WTC11 (cell line): ENCODE data around the gene CTIF. TPM values are rescaled to one million over a fixed set of nuclear protein-coding genes. Genes with fewer than 3 reads are reported as not detected.

Source experiments
- ATAC-seq: fragments of 200-7000 bp; cut with Tn5 transposase; 2 replicates; pipeline ENCODE4 v1.10.0; 2021; ENCODE audit warnings: mild to moderate bottlenecking, moderate library complexity
- CTCF ChIA-PET: fragments of 300-600 bp; sonication (Branson Sonifier 250); formaldehyde crosslinking; loops from one replicate; lab custom pipeline; 2021; ENCODE audit warnings: antibody characterized with exemption; lab: Charles Lee
- POLR2A ChIA-PET: fragments of 350-600 bp; sonication (Branson Sonifier 250); formaldehyde crosslinking; loops from one replicate; lab custom pipeline; 2021; ENCODE audit warnings: antibody characterized with exemption; lab: Charles Lee
- DNase-seq: peaks from one replicate; pipeline ENCODE4 v3.0.0; 2021; ENCODE audit warnings: low spot score
- H3K27ac Mint-ChIP-seq: 2 replicates; pipeline ENCODE4 v1.8.0; 2021; ENCODE audit warnings: mixed read lengths
- H3K27me3 Mint-ChIP-seq: 2 replicates; pipeline ENCODE4 v1.8.0; 2021; ENCODE audit warnings: low read depth, mild to moderate bottlenecking, moderate library complexity, mixed read lengths
- H3K36me3 Mint-ChIP-seq: 2 replicates; pipeline ENCODE4 v1.8.0; 2021; ENCODE audit warnings: mixed read lengths
- H3K4me1 Mint-ChIP-seq: 2 replicates; pipeline ENCODE4 v1.8.0; 2022; ENCODE audit warnings: mixed read lengths
- H3K4me3 Mint-ChIP-seq: 2 replicates; pipeline ENCODE4 v1.8.0; 2021; ENCODE audit warnings: mild to moderate bottlenecking, moderate library complexity, mixed read lengths
- H3K9me3 Mint-ChIP-seq: 2 replicates; pipeline ENCODE4 v1.8.0; 2021; ENCODE audit warnings: mixed read lengths
- FOXP1 ChIP-seq: sonication (generic); formaldehyde crosslinking; IDR thresholded peaks from 2 replicates; pipeline ENCODE4 v1.8.0; 2022; ENCODE audit warnings: missing genetic modification reagents, mild to moderate bottlenecking, moderate library complexity, borderline replicate concordance
- HMGA2 ChIP-seq: fragments of 250-450 bp; sonication (Bioruptor Pico); IDR thresholded peaks from 2 replicates; pipeline ENCODE4 v1.4.0; 2021; ENCODE audit warnings: mild to moderate bottlenecking, moderate library complexity
- IRF2 ChIP-seq: sonication (generic); formaldehyde crosslinking; IDR thresholded peaks from 2 replicates; pipeline ENCODE4 v1.8.0; 2022; ENCODE audit warnings: low read depth, missing genetic modification reagents, borderline replicate concordance
- JUN ChIP-seq: sonication (generic); formaldehyde crosslinking; IDR thresholded peaks from 2 replicates; pipeline ENCODE4 v1.8.0; 2023; ENCODE audit warnings: mild to moderate bottlenecking, missing genetic modification reagents
- KAT7 ChIP-seq: sonication (generic); formaldehyde crosslinking; IDR thresholded peaks from 2 replicates; pipeline ENCODE4 v1.8.1; 2023; ENCODE audit warnings: missing genetic modification reagents, mild to moderate bottlenecking, borderline replicate concordance
- NFYB ChIP-seq: sonication (generic); formaldehyde crosslinking; conservative IDR thresholded peaks from 2 replicates; pipeline ENCODE4 v1.8.0; 2022; ENCODE audit warnings: low read depth, missing genetic modification reagents
- RORB ChIP-seq: fragments of 250-450 bp; sonication (Bioruptor Pico); IDR thresholded peaks from 2 replicates; pipeline ENCODE4 v1.9.0; 2021; ENCODE audit warnings: mild to moderate bottlenecking
- SMAD3 ChIP-seq: sonication (generic); formaldehyde crosslinking; IDR thresholded peaks from 2 replicates; pipeline ENCODE4 v1.8.0; 2022; ENCODE audit warnings: missing genetic modification reagents, mild to moderate bottlenecking, borderline replicate concordance
- SP1 ChIP-seq: sonication (generic); formaldehyde crosslinking; conservative IDR thresholded peaks from 2 replicates; pipeline ENCODE4 v1.8.1; 2022; ENCODE audit warnings: missing genetic modification reagents
- ZNF317 ChIP-seq: sonication (generic); formaldehyde crosslinking; IDR thresholded peaks from 2 replicates; pipeline ENCODE4 v1.8.1; 2023; ENCODE audit warnings: low read depth, mild to moderate bottlenecking, moderate library complexity, missing genetic modification reagents, borderline replicate concordance
- total RNA-seq: library from RNA; stranded (reverse); gene quantifications from 3 replicates; pipeline ENCODE4 v1.2.3, GENCODE V29; 2021
- TF ChIP-seq, protein P1 (sequence below): fragments of 250-450 bp; sonication (Bioruptor Pico); IDR thresholded peaks from 2 replicates; pipeline ENCODE4 v1.9.0; 2021; ENCODE audit warnings: mild to moderate bottlenecking
- TF ChIP-seq, protein P2 (sequence below): sonication (generic); formaldehyde crosslinking; IDR thresholded peaks from 2 replicates; pipeline ENCODE4 v1.8.1; 2023; ENCODE audit warnings: mild to moderate bottlenecking, missing genetic modification reagents, moderate library complexity
- TF ChIP-seq, protein P3 (sequence below): sonication (generic); formaldehyde crosslinking; IDR thresholded peaks from 2 replicates; pipeline ENCODE4 v1.8.0; 2022; ENCODE audit warnings: mild to moderate bottlenecking, missing genetic modification reagents
- TF ChIP-seq, protein P4 (sequence below): sonication (generic); formaldehyde crosslinking; IDR thresholded peaks from 2 replicates; pipeline ENCODE4 v1.8.1; 2023; ENCODE audit warnings: mild to moderate bottlenecking, missing genetic modification reagents, borderline replicate concordance
- TF ChIP-seq, protein P5 (sequence below): sonication (generic); formaldehyde crosslinking; conservative IDR thresholded peaks from 2 replicates; pipeline ENCODE4 v1.8.1; 2022; ENCODE audit warnings: mild to moderate bottlenecking, missing genetic modification reagents
- TF ChIP-seq, protein P6 (sequence below): sonication (generic); formaldehyde crosslinking; IDR thresholded peaks from 2 replicates; pipeline ENCODE4 v1.8.0; 2022; ENCODE audit warnings: mild to moderate bottlenecking, missing genetic modification reagents
- TF ChIP-seq, protein P7 (sequence below): sonication (generic); formaldehyde crosslinking; IDR thresholded peaks from 2 replicates; pipeline ENCODE4 v1.8.0; 2023; ENCODE audit warnings: mild to moderate bottlenecking, missing genetic modification reagents
- TF ChIP-seq, protein P8 (sequence below): fragments of 200-600 bp; IDR thresholded peaks from 2 replicates; pipeline ENCODE4 v1.8.0; 2022; ENCODE audit warnings: antibody characterized with exemption
- TF ChIP-seq, protein P9 (sequence below): fragments of 250-450 bp; sonication (Bioruptor Pico); IDR thresholded peaks from 2 replicates; pipeline ENCODE4 v1.9.0; 2021; ENCODE audit warnings: mild to moderate bottlenecking

Gene CTIF
- total RNA-seq, 1 experiment from 2014 or later, result 28.5 TPM

DNA sequence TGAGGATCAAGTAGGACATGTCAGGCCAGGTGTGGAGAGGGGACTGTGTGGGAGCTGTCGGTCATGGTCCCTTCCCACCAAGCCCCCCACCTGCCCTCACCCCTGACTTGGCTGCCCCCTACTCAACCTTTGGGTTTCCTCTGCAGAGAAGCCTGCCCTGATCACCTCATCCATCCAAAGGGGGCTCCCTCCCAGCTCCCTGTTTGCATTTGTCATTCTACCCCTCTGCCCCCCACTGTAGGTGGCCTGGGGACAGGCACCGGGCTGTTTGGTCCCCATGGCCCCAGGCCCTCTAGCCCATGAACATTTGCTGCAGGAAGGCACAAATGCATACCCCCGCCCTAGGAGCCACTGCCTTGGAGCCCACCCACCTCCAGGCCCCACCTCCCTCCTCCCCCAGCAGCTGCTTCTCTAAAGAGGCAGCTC, 296.9 kb downstream of the CTIF start (continued):
- TF ChIP-seq SP1 (CRISPR knock-in tag), result no peak
- TF ChIP-seq, protein P1, sequence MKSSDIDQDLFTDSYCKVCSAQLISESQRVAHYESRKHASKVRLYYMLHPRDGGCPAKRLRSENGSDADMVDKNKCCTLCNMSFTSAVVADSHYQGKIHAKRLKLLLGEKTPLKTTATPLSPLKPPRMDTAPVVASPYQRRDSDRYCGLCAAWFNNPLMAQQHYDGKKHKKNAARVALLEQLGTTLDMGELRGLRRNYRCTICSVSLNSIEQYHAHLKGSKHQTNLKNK (CRISPR knock-in tag), result no peak
- no peak for TF ChIP-seq NFYB (CRISPR knock-in tag)
- TF ChIP-seq, protein P2, sequence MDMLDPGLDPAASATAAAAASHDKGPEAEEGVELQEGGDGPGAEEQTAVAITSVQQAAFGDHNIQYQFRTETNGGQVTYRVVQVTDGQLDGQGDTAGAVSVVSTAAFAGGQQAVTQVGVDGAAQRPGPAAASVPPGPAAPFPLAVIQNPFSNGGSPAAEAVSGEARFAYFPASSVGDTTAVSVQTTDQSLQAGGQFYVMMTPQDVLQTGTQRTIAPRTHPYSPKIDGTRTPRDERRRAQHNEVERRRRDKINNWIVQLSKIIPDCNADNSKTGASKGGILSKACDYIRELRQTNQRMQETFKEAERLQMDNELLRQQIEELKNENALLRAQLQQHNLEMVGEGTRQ (CRISPR knock-in tag), result no peak
- TF ChIP-seq FOXP1 (CRISPR knock-in tag), result no peak
- TF ChIP-seq SMAD3 (CRISPR knock-in tag), result no peak
- no peak for TF ChIP-seq JUN (CRISPR knock-in tag)
- no peak for TF ChIP-seq HMGA2 (CRISPR knock-in tag)
- TF ChIP-seq, protein P3, sequence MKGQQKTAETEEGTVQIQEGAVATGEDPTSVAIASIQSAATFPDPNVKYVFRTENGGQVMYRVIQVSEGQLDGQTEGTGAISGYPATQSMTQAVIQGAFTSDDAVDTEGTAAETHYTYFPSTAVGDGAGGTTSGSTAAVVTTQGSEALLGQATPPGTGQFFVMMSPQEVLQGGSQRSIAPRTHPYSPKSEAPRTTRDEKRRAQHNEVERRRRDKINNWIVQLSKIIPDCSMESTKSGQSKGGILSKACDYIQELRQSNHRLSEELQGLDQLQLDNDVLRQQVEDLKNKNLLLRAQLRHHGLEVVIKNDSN (CRISPR knock-in tag), result no peak
- TF ChIP-seq RORB (CRISPR knock-in tag), result no peak
- TF ChIP-seq IRF2 (CRISPR knock-in tag), result no peak
- TF ChIP-seq, protein P4, sequence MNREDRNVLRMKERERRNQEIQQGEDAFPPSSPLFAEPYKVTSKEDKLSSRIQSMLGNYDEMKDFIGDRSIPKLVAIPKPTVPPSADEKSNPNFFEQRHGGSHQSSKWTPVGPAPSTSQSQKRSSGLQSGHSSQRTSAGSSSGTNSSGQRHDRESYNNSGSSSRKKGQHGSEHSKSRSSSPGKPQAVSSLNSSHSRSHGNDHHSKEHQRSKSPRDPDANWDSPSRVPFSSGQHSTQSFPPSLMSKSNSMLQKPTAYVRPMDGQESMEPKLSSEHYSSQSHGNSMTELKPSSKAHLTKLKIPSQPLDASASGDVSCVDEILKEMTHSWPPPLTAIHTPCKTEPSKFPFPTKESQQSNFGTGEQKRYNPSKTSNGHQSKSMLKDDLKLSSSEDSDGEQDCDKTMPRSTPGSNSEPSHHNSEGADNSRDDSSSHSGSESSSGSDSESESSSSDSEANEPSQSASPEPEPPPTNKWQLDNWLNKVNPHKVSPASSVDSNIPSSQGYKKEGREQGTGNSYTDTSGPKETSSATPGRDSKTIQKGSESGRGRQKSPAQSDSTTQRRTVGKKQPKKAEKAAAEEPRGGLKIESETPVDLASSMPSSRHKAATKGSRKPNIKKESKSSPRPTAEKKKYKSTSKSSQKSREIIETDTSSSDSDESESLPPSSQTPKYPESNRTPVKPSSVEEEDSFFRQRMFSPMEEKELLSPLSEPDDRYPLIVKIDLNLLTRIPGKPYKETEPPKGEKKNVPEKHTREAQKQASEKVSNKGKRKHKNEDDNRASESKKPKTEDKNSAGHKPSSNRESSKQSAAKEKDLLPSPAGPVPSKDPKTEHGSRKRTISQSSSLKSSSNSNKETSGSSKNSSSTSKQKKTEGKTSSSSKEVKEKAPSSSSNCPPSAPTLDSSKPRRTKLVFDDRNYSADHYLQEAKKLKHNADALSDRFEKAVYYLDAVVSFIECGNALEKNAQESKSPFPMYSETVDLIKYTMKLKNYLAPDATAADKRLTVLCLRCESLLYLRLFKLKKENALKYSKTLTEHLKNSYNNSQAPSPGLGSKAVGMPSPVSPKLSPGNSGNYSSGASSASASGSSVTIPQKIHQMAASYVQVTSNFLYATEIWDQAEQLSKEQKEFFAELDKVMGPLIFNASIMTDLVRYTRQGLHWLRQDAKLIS (CRISPR knock-in tag), result no peak
- TF ChIP-seq, protein P5, sequence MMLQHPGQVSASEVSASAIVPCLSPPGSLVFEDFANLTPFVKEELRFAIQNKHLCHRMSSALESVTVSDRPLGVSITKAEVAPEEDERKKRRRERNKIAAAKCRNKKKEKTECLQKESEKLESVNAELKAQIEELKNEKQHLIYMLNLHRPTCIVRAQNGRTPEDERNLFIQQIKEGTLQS, result no peak

DNA sequence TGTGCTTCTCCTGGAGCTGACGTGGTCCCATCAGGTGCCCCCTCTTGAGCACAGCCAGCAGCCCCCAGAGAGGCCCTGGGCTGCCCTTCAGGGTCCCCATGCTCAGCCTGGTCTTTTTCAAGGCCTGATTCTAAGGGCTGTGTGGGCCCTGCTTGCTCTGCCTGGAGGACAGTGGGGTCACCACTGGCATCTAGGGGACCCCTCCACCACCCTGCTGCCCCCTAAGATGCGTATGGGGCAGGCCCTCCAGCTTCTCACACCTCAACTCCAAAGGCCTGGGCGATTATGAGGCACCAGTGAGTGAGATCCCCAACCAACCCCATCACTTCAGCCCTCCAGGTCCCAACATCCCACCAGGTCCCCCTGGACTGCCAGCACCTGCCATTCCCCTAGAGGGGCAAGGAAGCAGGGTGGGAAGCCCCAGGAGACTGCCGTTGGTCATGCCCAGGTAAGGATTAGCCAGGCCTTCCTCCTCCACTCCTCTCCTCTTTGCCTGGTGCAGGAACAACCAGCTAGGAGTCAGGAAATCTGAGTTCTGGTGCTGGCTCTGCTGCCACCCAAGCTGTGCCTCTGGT, 297.5 kb downstream of the CTIF start:
- peaks cover 43% of the 10 kb centered on the region for H3K4me1 Mint-ChIP-seq
- ChIA-PET CTCF (interaction anchor here (0.6 to 1.2 kb wide), 2 partner anchors 37 to 629 kb away, joined by 3 read pairs; no protein-coding TSS in a partner anchor), POLR2A (interaction anchor here (0.8 kb wide), 1 partner anchor 9 kb away, joined by 3 read pairs; no protein-coding TSS in a partner anchor)
- TF ChIP-seq, protein P5, result no peak
- TF ChIP-seq KAT7 (CRISPR knock-in tag), result no peak
- TF ChIP-seq, protein P6, sequence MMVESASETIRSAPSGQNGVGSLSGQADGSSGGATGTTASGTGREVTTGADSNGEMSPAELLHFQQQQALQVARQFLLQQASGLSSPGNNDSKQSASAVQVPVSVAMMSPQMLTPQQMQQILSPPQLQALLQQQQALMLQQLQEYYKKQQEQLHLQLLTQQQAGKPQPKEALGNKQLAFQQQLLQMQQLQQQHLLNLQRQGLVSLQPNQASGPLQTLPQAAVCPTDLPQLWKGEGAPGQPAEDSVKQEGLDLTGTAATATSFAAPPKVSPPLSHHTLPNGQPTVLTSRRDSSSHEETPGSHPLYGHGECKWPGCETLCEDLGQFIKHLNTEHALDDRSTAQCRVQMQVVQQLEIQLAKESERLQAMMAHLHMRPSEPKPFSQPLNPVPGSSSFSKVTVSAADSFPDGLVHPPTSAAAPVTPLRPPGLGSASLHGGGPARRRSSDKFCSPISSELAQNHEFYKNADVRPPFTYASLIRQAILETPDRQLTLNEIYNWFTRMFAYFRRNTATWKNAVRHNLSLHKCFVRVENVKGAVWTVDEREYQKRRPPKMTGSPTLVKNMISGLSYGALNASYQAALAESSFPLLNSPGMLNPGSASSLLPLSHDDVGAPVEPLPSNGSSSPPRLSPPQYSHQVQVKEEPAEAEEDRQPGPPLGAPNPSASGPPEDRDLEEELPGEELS, result no peak
- TF ChIP-seq, protein P7, sequence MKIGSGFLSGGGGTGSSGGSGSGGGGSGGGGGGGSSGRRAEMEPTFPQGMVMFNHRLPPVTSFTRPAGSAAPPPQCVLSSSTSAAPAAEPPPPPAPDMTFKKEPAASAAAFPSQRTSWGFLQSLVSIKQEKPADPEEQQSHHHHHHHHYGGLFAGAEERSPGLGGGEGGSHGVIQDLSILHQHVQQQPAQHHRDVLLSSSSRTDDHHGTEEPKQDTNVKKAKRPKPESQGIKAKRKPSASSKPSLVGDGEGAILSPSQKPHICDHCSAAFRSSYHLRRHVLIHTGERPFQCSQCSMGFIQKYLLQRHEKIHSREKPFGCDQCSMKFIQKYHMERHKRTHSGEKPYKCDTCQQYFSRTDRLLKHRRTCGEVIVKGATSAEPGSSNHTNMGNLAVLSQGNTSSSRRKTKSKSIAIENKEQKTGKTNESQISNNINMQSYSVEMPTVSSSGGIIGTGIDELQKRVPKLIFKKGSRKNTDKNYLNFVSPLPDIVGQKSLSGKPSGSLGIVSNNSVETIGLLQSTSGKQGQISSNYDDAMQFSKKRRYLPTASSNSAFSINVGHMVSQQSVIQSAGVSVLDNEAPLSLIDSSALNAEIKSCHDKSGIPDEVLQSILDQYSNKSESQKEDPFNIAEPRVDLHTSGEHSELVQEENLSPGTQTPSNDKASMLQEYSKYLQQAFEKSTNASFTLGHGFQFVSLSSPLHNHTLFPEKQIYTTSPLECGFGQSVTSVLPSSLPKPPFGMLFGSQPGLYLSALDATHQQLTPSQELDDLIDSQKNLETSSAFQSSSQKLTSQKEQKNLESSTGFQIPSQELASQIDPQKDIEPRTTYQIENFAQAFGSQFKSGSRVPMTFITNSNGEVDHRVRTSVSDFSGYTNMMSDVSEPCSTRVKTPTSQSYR, result no peak
- TF ChIP-seq, protein P8, sequence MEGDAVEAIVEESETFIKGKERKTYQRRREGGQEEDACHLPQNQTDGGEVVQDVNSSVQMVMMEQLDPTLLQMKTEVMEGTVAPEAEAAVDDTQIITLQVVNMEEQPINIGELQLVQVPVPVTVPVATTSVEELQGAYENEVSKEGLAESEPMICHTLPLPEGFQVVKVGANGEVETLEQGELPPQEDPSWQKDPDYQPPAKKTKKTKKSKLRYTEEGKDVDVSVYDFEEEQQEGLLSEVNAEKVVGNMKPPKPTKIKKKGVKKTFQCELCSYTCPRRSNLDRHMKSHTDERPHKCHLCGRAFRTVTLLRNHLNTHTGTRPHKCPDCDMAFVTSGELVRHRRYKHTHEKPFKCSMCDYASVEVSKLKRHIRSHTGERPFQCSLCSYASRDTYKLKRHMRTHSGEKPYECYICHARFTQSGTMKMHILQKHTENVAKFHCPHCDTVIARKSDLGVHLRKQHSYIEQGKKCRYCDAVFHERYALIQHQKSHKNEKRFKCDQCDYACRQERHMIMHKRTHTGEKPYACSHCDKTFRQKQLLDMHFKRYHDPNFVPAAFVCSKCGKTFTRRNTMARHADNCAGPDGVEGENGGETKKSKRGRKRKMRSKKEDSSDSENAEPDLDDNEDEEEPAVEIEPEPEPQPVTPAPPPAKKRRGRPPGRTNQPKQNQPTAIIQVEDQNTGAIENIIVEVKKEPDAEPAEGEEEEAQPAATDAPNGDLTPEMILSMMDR, result no peak
- TF ChIP-seq ZNF317, result no peak
- TF ChIP-seq, protein P9, sequence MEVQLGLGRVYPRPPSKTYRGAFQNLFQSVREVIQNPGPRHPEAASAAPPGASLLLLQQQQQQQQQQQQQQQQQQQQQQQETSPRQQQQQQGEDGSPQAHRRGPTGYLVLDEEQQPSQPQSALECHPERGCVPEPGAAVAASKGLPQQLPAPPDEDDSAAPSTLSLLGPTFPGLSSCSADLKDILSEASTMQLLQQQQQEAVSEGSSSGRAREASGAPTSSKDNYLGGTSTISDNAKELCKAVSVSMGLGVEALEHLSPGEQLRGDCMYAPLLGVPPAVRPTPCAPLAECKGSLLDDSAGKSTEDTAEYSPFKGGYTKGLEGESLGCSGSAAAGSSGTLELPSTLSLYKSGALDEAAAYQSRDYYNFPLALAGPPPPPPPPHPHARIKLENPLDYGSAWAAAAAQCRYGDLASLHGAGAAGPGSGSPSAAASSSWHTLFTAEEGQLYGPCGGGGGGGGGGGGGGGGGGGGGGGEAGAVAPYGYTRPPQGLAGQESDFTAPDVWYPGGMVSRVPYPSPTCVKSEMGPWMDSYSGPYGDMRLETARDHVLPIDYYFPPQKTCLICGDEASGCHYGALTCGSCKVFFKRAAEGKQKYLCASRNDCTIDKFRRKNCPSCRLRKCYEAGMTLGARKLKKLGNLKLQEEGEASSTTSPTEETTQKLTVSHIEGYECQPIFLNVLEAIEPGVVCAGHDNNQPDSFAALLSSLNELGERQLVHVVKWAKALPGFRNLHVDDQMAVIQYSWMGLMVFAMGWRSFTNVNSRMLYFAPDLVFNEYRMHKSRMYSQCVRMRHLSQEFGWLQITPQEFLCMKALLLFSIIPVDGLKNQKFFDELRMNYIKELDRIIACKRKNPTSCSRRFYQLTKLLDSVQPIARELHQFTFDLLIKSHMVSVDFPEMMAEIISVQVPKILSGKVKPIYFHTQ, result no peak

More for the DNA sequence above, 297.5 kb downstream of the CTIF start:
- Mint-ChIP-seq H3K9me3 (no peaks in the 10 kb centered on the region), H3K4me3 (no peak overlapping the region), H3K36me3 (no peaks in the 10 kb centered on the region), H3K27me3 (no peaks in the 10 kb centered on the region), H3K27ac (no peak overlapping the region)
- ATAC-seq (no peak), DNase-seq (peak; percentile 3)
